Stomach (tissue), 9 donors: ENCODE results near the gene TBPL1. TPM values are rescaled to one million over a fixed set of nuclear protein-coding genes. Genes with fewer than 3 reads are reported as not detected.

Source experiments
- DNase-seq, 2 donors: peaks; one replicate each; pipeline versions ENCODE4 v3.0.0 to v3.0.0-alpha.2; 2013 to 2019
- H3K27ac ChIP-seq, 5 donors: fragments of 200-600 bp in 4 of 5; sonication (generic) in 4 of 5; one replicate each; pipeline ENCODE4 v1.5.1; 2013 to 2019; ENCODE audit warnings: mild to moderate bottlenecking in 1 of 5, moderate library complexity in 1 of 5
- H3K27me3 ChIP-seq, 3 donors: fragments of 200-600 bp; sonication (generic); one replicate each; pipeline ENCODE4 v1.5.1; 2017 to 2019; ENCODE audit warnings: mixed run types in 1 of 3
- H3K36me3 ChIP-seq, 4 donors: fragments of 200-600 bp; sonication (generic); 1 replicate in 3 of 4; 2 replicates in 1 of 4; pipeline ENCODE4 v1.5.1; 2016 to 2019
- H3K4me1 ChIP-seq, 4 donors: fragments of 200-600 bp; sonication (generic); one replicate each; pipeline ENCODE4 v1.5.1; 2016 to 2019
- H3K4me3 ChIP-seq, 4 donors: fragments of 200-600 bp; sonication (generic) in 3 of 4; one replicate each; pipeline ENCODE4 v1.5.1; 2016 to 2019; ENCODE audit warnings: mild to moderate bottlenecking in 1 of 4
- H3K9me3 ChIP-seq, 4 donors: fragments of 200-600 bp; sonication (generic); one replicate each; pipeline ENCODE4 v1.5.1; 2016 to 2019
- CTCF ChIP-seq, 7 experiments: fragments of 450-650 bp in 4 of 7; fragments of 200-600 bp in 3 of 7; sonication (generic) in 3 of 7; IDR thresholded peaks; one replicate each; pipeline ENCODE4 v1.5.1; 2016 to 2019; ENCODE audit warnings: antibody characterized with exemption in 7 of 7, control low read depth in 2 of 7, mild to moderate bottlenecking in 1 of 7
- EP300 ChIP-seq: sonication (generic); formaldehyde crosslinking; IDR thresholded peaks from one replicate; pipeline ENCODE4 v1.6.1; 2017; ENCODE audit warnings: antibody characterized with exemption
- POLR2A ChIP-seq, 4 donors: fragments of 450-650 bp; IDR thresholded peaks; one replicate each; pipeline ENCODE4 v1.6.1; 2016; ENCODE audit warnings: antibody characterized with exemption in 4 of 4, control low read depth in 2 of 4, mild to moderate bottlenecking in 1 of 4, moderate library complexity in 1 of 4
- POLR2AphosphoS5 ChIP-seq, 3 donors: sonication (generic); formaldehyde crosslinking; IDR thresholded peaks; one replicate each; pipeline ENCODE4 v1.6.1; 2016; ENCODE audit warnings: antibody characterized with exemption in 3 of 3
- WGBS, 5 donors: extraction: QIAGEN DNeasy Blood & Tissue Kit in 3 of 5; methylation state at CpG; one replicate each; pipeline versions ENCODE4 v1.1.5 to v1.1.7; 2013 to 2018; 5-methylcytosine and 5-hydroxymethylcytosine counted together
- intact Hi-C: fragments of 100-400 bp; cut with DNase I; formaldehyde crosslinking; loops from one replicate; pipeline ENCODE4 v1.15.1; 2023; ENCODE audit warnings: low total_unique reads
- polyA plus RNA-seq, 3 donors: library from polyadenylated mRNA; stranded (reverse); fragments of 200-250 nt; gene quantifications; one replicate each; pipeline ENCODE4 v1.2.3, GENCODE V29; 2013
- total RNA-seq, 5 donors: library from RNA; depleted of rRNA; stranded (reverse); fragments of >200 nt; gene quantifications; one replicate each; pipeline versions ENCODE4 v1.1.0 to v1.2.3, GENCODE V29; 2014 to 2016
- donor health status: healthy with polysubstance abuse.
- donor health status: Bipolar disorder and iron deficiency.
- donor health status: healthy.

Gene TBPL1
- total and polyA plus RNA-seq, 8 donors, result 0.29 to 67.7 (median 17.7) TPM

DNA sequence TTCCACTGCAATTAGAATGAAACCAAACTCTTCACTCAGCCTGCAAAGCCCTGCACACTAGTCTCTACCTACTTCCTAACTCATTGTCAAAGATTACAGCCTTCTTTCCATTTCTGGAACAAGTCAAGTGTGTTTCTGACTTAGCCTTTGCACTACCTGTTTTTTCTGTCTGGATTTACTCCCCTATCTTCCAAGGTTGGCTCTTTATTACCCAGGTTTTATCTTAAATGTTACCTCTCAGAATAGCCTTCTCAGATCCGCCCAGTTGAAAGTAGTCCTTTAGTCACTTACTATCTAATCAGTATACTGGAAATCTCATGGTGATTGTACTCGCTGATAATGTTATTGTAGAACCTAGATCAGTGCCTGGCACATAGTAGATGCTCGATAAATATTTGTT is 42.7 kb downstream of the TBPL1 start:
- no peaks in the 10 kb centered on the region for H3K27me3 ChIP-seq
- TF ChIP-seq EP300 (no peak), POLR2AphosphoS5 (IDR thresholded peaks at IDR 0.05) (no peak), POLR2A (IDR thresholded peaks at IDR 0.05) (no peak), CTCF (IDR thresholded peaks at IDR 0.05) (no peak)
- H3K36me3 ChIP-seq, result peaks cover 0 to 3% (median 0%) of the 10 kb centered on the region in 4 donors
- H3K27ac ChIP-seq, result peak overlapping the region in 2 of 5 donors; percentile 11 to 33
- intact Hi-C loops, result no loop called here
- peaks cover 0 to 47% (median 24%) of the 10 kb centered on the region in 4 donors for H3K4me1 ChIP-seq
- no peak for DNase-seq
- 28 to 73% (median 34%) methylated on average over 3 of the region's 3 CpGs for WGBS, 5 donors
- H3K9me3 ChIP-seq, result no peaks in the 10 kb centered on the region
- H3K4me3 ChIP-seq, result no peak overlapping the region

- TF ChIP-seq POLR2AphosphoS5 (IDR thresholded peaks at IDR 0.05) (no peak), CTCF (IDR thresholded peaks at IDR 0.05) (no peak), EP300 (no peak), POLR2A (IDR thresholded peaks at IDR 0.05) (no peak)
- H3K27me3 ChIP-seq, result no peaks in the 10 kb centered on the region
Measured at GRCh38 chr6:133997267-133997666, 44.2 kb downstream of the TBPL1 start.

DNA sequence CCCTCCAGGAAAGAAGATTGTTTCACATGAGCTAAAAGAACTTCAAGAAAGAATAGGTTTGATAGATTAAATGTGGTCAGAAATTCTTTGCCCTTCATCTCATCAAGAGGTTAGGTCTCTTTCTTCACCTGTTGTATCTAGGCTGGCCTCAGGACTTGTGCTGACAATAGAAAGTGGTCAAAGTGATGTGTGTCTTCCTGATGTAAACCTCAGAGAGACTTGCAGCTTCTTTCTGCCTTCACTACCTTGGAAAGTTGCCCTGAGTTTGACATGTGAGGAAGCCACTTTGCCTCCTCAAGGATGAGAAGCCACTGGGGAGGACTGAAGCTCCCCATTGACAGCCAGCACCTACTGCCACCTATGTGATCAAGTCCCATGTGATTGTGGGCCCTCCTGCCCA is 46.3 kb downstream of the TBPL1 start:
- Histone ChIP-seq H3K36me3 (no peaks in the 10 kb centered on the region), H3K27ac (no peak overlapping the region), H3K4me1 (peaks cover 0 to 23% (median 8%) of the 10 kb centered on the region in 4 donors), H3K27me3 (no peaks in the 10 kb centered on the region), H3K4me3 (no peak overlapping the region), H3K9me3 (no peaks in the 10 kb centered on the region)
- TF ChIP-seq CTCF (IDR thresholded peaks at IDR 0.05), result no peak
- TF ChIP-seq EP300, result no peak
- TF ChIP-seq POLR2AphosphoS5 (IDR thresholded peaks at IDR 0.05), result no peak
- no peak for TF ChIP-seq POLR2A (IDR thresholded peaks at IDR 0.05)
- DNase-seq, result no peak
- intact Hi-C loops, result no loop called here

More at GRCh38 chr6:133997267-133997666, 44.2 kb downstream of the TBPL1 start:
- H3K4me1 ChIP-seq, result peaks cover 0 to 36% (median 16%) of the 10 kb centered on the region in 4 donors
- 96 to 97% (median 97%) methylated on average over 6 of the region's 6 CpGs for WGBS, 5 donors
- no peaks in the 10 kb centered on the region for H3K9me3 ChIP-seq
- no peak for DNase-seq
- no peaks in the 10 kb centered on the region for H3K36me3 ChIP-seq
- intact Hi-C loops, result no loop called here
- no peak overlapping the region for H3K4me3 ChIP-seq
- no peak overlapping the region for H3K27ac ChIP-seq

- intact Hi-C loops, result no loop called here
- WGBS, 5 donors, result 63 to 65% (median 64%) methylated on average over 3 of the region's 3 CpGs
- TF ChIP-seq POLR2A (IDR thresholded peaks at IDR 0.05), result no peak
- TF ChIP-seq POLR2AphosphoS5 (IDR thresholded peaks at IDR 0.05), result no peak
- TF ChIP-seq EP300, result no peak
- no peak for TF ChIP-seq CTCF (IDR thresholded peaks at IDR 0.05)
Measured at GRCh38 chr6:134000443-134000842, 47.4 kb downstream of the TBPL1 start.

More at GRCh38 chr6:134000443-134000842, 47.4 kb downstream of the TBPL1 start:
- H3K4me3 ChIP-seq, result no peak overlapping the region
- peaks cover 0 to 15% (median 6%) of the 10 kb centered on the region in 4 donors for H3K4me1 ChIP-seq
- H3K27me3 ChIP-seq, result no peaks in the 10 kb centered on the region
- no peak for DNase-seq
- no peak overlapping the region for H3K27ac ChIP-seq
- no peaks in the 10 kb centered on the region for H3K9me3 ChIP-seq
- H3K36me3 ChIP-seq, result no peaks in the 10 kb centered on the region
